GM12878 (cell line): ENCODE measurements around the gene OR10V1. TPM values are rescaled to one million over a fixed set of nuclear protein-coding genes. Genes with fewer than 3 reads are reported as not detected.
A peak's percentile ranks its signal among the peaks of the same experiment; 100 is the strongest.

Experiments used
- ATF3 ChIP-seq: IDR thresholded peaks from 2 replicates; pipeline ENCODE4 v1.6.1; 2011; ENCODE audit warnings: low read depth, mild to moderate bottlenecking, low read length, moderate library complexity, borderline replicate concordance; ENCODE audit errors: extremely low read depth
- BHLHE40 ChIP-seq, 2 experiments: fragments of 450-650 bp in 1 of 2; IDR thresholded peaks; 2 replicates each; pipeline ENCODE4 v1.6.1; 2011 to 2017; ENCODE audit warnings: low read depth in 2 of 2, borderline replicate concordance in 1 of 2, improper control_type of control experiment in 1 of 2, low read length in 1 of 2, mild to moderate bottlenecking in 1 of 2
- BMI1 ChIP-seq: fragments of 450-650 bp; IDR thresholded peaks from 2 replicates; pipeline ENCODE4 v1.6.1; 2016; ENCODE audit warnings: mild to moderate bottlenecking, moderate library complexity, borderline replicate concordance
- CBFB ChIP-seq: IDR thresholded peaks from 2 replicates; pipeline ENCODE4 v1.6.1; 2016; ENCODE audit warnings: antibody characterized with exemption, low read depth
- DPF2 ChIP-seq: fragments of 450-650 bp; IDR thresholded peaks from 2 replicates; pipeline ENCODE4 v1.6.1; 2017; ENCODE audit warnings: mild to moderate bottlenecking
- ELK1 ChIP-seq: IDR thresholded peaks from 2 replicates; pipeline ENCODE4 v1.6.1; 2012; ENCODE audit warnings: low read depth, low read length, improper control_type of control experiment
- FOXM1 ChIP-seq: IDR thresholded peaks from 2 replicates; pipeline ENCODE4 v1.6.1; 2012; ENCODE audit warnings: low read depth, mild to moderate bottlenecking, inconsistent platforms, low read length, moderate library complexity
- HDGF ChIP-seq: fragments of 450-650 bp; IDR thresholded peaks from 2 replicates; pipeline ENCODE4 v1.6.1; 2016; ENCODE audit warnings: antibody characterized with exemption
- IRF3 ChIP-seq: fragments of 450-650 bp; IDR thresholded peaks from 2 replicates; pipeline ENCODE4 v1.6.1; 2014; ENCODE audit warnings: mild to moderate bottlenecking
- IRF4 ChIP-seq: IDR thresholded peaks from 2 replicates; pipeline ENCODE4 v1.6.1; 2011; ENCODE audit warnings: low read depth, low read length
- MAX ChIP-seq: IDR thresholded peaks from 2 replicates; pipeline ENCODE4 v1.6.1; 2012; ENCODE audit warnings: low read depth, low read length, improper control_type of control experiment
- MLLT1 ChIP-seq: fragments of 450-650 bp; IDR thresholded peaks from 2 replicates; pipeline ENCODE4 v1.6.1; 2016; ENCODE audit warnings: mild to moderate bottlenecking
- NBN ChIP-seq: fragments of 450-650 bp; IDR thresholded peaks from 2 replicates; pipeline ENCODE4 v1.6.1; 2016
- PAX5 ChIP-seq: IDR thresholded peaks from 2 replicates; pipeline ENCODE4 v1.6.1; 2011; ENCODE audit warnings: low read depth, low read length, borderline replicate concordance
- RELA ChIP-seq: fragments of 450-650 bp; IDR thresholded peaks from 2 replicates; pipeline ENCODE4 v1.8.0; 2014; ENCODE audit warnings: borderline replicate concordance; ENCODE audit not compliant: partially characterized antibody
- SIX5 ChIP-seq: IDR thresholded peaks from 2 replicates; pipeline ENCODE4 v1.6.1; 2011; ENCODE audit warnings: mild to moderate bottlenecking, low read depth, low read length, moderate library complexity; ENCODE audit not compliant: severe bottlenecking
- SMC3 ChIP-seq: IDR thresholded peaks from 2 replicates; pipeline ENCODE4 v1.6.1; 2011; ENCODE audit warnings: low read length, improper control_type of control experiment, borderline replicate concordance
- TCF12 ChIP-seq: IDR thresholded peaks from 2 replicates; pipeline ENCODE4 v1.6.1; 2011; ENCODE audit warnings: low read depth, mild to moderate bottlenecking, low read length
- ZBTB11 ChIP-seq: fragments of 450-650 bp; formaldehyde crosslinking; IDR thresholded peaks from 2 replicates; pipeline ENCODE4 v1.5.0; 2022; ENCODE audit warnings: mild to moderate bottlenecking, missing genetic modification characterization
- polyA plus RNA-seq, 11 experiments: library from polyadenylated mRNA; depleted of rRNA in 4 of 11; unstranded in 6 of 11; stranded (reverse) in 5 of 11; fragments of >200 nt; fragmentation: Nextera tagmentation in 4 of 11; fragmentation: Illumina TruSeq in 1 of 11; extraction: Ambion mirVana in 4 of 11; extraction: Trizol in 1 of 11; gene quantifications; 1 replicate in 1 of 11; 2 replicates in 10 of 11; pipeline versions ENCODE4 v1.2.1 to v1.2.3, GENCODE V29; 2011 to 2016; ENCODE audit warnings: inconsistent platforms in 2 of 11, missing spikeins in 2 of 11, low read depth in 1 of 11
- total RNA-seq, 4 experiments: library from RNA; depleted of rRNA in 3 of 4; stranded (reverse); fragments of >200 nt in 3 of 4; fragmentation: Illumina TruSeq in 1 of 4; extraction: Trizol in 1 of 4; gene quantifications; 2 replicates each; pipeline versions ENCODE4 v1.2.1 to v1.2.3, GENCODE V29; 2013 to 2021

The OR10V1 gene
- total and polyA plus RNA-seq, 10 of the 15 experiments (the other 5 are each of a cell fraction or from before 2014, with no cell fraction given) = not detected

GRCh38 chr11:59753650-59754493 lies 40.2 kb upstream of the OR10V1 start (continued):
- no peak for TF ChIP-seq IRF3
- TF ChIP-seq DPF2 = no peak
- no peak for TF ChIP-seq BMI1
- TF ChIP-seq MAX = peak; percentile 41; the same call in 1 of the 2 replicates
- TF ChIP-seq CBFB = no peak
- TF ChIP-seq ELK1 = no peak
- TF ChIP-seq HDGF = 0 out of 2 replicates have a peak, but pooled peaks have one; percentile 23
- peak; percentile 89 for TF ChIP-seq SMC3
- peak; percentile 40 for TF ChIP-seq RELA
- TF ChIP-seq NBN = peak; percentile 60; the same call in 1 of the 2 replicates
- no peak for TF ChIP-seq ATF3
- peak; percentile 97 for TF ChIP-seq MLLT1
- no peak for TF ChIP-seq PAX5
- TF ChIP-seq BHLHE40 (IDR thresholded peaks at IDR 0.05; ENCODE audit: borderline replicate concordance in 1 of 2, low read depth in 2 of 2, low read length in 1 of 2) = peak; percentile 21 to 53; a peak in 2 of 4 replicates
- no peak for TF ChIP-seq TCF12
- no peak for TF ChIP-seq FOXM1
- no peak for TF ChIP-seq ZBTB11 (CRISPR knock-in tag)
- TF ChIP-seq SIX5 = no peak
- TF ChIP-seq IRF4 = 0 out of 2 replicates have a peak, but pooled peaks have one; percentile 32
